GM12878 (cell line): ENCODE measurements around the gene VCL.

ENCODE experiments used
- KDM1A ChIP-seq: fragments of 200-600 bp; sonication (generic); IDR thresholded peaks from 2 replicates; pipeline ENCODE4 v1.6.1; 2016; ENCODE audit warnings: borderline replicate concordance
- MTA2 ChIP-seq: fragments of 450-650 bp; IDR thresholded peaks from 2 replicates; pipeline ENCODE4 v1.6.1; 2016; ENCODE audit warnings: low read depth, mild to moderate bottlenecking, moderate library complexity
- POLR2AphosphoS5 ChIP-seq: IDR thresholded peaks from 2 replicates; pipeline ENCODE4 v1.6.1; 2011; ENCODE audit warnings: mild to moderate bottlenecking, low read length, inconsistent platforms
- YBX1 ChIP-seq: fragments of 450-650 bp; IDR thresholded peaks from 2 replicates; pipeline ENCODE4 v1.6.1; 2016; ENCODE audit warnings: antibody characterized with exemption
- TF ChIP-seq, protein P1 (sequence below), 3 experiments: IDR thresholded peaks in 2 of 3; conservative IDR thresholded peaks in 1 of 3; 2 replicates each; pipeline ENCODE4 v1.5.1; 2011; ENCODE audit warnings: low read depth in 3 of 3, low read length in 3 of 3, mild to moderate bottlenecking in 3 of 3, control low read depth in 2 of 3, moderate library complexity in 2 of 3, inconsistent platforms in 1 of 3, mixed read lengths in 1 of 3; ENCODE audit not compliant: control insufficient read depth in 2 of 3, insufficient read depth in 1 of 3; ENCODE audit errors: extremely low read depth in 1 of 3
- TF ChIP-seq, protein P2 (sequence below): IDR thresholded peaks from 2 replicates; pipeline ENCODE4 v1.6.1; 2011; ENCODE audit warnings: low read depth, low read length, improper control_type of control experiment, borderline replicate concordance

DNA sequence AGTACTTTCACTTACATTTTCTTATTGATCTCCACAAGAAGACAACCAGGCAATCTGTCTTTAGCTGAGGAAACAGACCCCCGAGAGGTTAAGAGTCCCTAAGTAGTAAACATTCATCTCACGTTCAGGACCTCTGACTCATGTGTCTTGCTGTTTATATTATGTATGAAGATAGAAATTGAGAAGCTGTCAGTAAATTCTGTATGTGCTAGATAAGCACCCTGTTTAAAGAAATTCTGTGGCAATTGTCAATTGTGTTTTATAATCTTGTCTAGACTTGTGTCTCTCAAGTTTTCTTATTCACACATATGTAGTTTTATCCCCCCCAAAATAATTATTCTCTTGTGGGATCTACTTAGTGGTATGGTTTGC is 167.6 kb downstream of the VCL start:
- no peak for TF ChIP-seq KDM1A
- TF ChIP-seq, protein P1, sequence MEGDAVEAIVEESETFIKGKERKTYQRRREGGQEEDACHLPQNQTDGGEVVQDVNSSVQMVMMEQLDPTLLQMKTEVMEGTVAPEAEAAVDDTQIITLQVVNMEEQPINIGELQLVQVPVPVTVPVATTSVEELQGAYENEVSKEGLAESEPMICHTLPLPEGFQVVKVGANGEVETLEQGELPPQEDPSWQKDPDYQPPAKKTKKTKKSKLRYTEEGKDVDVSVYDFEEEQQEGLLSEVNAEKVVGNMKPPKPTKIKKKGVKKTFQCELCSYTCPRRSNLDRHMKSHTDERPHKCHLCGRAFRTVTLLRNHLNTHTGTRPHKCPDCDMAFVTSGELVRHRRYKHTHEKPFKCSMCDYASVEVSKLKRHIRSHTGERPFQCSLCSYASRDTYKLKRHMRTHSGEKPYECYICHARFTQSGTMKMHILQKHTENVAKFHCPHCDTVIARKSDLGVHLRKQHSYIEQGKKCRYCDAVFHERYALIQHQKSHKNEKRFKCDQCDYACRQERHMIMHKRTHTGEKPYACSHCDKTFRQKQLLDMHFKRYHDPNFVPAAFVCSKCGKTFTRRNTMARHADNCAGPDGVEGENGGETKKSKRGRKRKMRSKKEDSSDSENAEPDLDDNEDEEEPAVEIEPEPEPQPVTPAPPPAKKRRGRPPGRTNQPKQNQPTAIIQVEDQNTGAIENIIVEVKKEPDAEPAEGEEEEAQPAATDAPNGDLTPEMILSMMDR (IDR thresholded peaks at IDR 0.05 in 2 of 3, conservative IDR thresholded peaks at IDR 0.05 in 1 of 3; ENCODE audit: control insufficient read depth in 2 of 3, extremely low read depth in 1 of 3, insufficient read depth in 1 of 3, low read depth in 3 of 3, low read length in 3 of 3): no peak
- TF ChIP-seq, protein P2, sequence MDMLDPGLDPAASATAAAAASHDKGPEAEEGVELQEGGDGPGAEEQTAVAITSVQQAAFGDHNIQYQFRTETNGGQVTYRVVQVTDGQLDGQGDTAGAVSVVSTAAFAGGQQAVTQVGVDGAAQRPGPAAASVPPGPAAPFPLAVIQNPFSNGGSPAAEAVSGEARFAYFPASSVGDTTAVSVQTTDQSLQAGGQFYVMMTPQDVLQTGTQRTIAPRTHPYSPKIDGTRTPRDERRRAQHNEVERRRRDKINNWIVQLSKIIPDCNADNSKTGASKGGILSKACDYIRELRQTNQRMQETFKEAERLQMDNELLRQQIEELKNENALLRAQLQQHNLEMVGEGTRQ: no peak
- TF ChIP-seq YBX1: no peak
- TF ChIP-seq POLR2AphosphoS5: no peak
- no peak for TF ChIP-seq MTA2
